BE2C (cell line): Measurements from ENCODE around the gene JPH4.
"Not testable (repeated sequence)": the region's sequence is repeated elsewhere in the genome, so short reads cannot be mapped to it uniquely, and the experiment has no call there.

Experiments
- DNase-seq: peaks from one replicate; pipeline ENCODE4 v3.0.0-alpha.2; 2020
- H3K27me3 ChIP-seq: fragments of 250-450 bp; sonication (Bioruptor Pico); 2 replicates; pipeline ENCODE4 v1.5.1; 2020; ENCODE audit warnings: mild to moderate bottlenecking
- H3K36me3 ChIP-seq: fragments of 250-450 bp; sonication (Bioruptor Pico); 2 replicates; pipeline ENCODE4 v1.5.1; 2020; ENCODE audit warnings: mild to moderate bottlenecking
- H3K4me1 ChIP-seq: fragments of 250-450 bp; sonication (Bioruptor Pico); 2 replicates; pipeline ENCODE4 v1.5.1; 2020
- H3K4me3 ChIP-seq: 2 replicates; pipeline ENCODE4 v1.5.1; 2011; ENCODE audit warnings: low read depth, low read length
- H3K9me3 ChIP-seq: fragments of 250-450 bp; sonication (Bioruptor Pico); 2 replicates; pipeline ENCODE4 v1.5.1; 2020
- TF ChIP-seq, protein P1 (sequence below): IDR thresholded peaks from 2 replicates; pipeline ENCODE4 v1.5.1; 2012; ENCODE audit warnings: mild to moderate bottlenecking, low read depth, low read length

The JPH4 gene

DNA sequence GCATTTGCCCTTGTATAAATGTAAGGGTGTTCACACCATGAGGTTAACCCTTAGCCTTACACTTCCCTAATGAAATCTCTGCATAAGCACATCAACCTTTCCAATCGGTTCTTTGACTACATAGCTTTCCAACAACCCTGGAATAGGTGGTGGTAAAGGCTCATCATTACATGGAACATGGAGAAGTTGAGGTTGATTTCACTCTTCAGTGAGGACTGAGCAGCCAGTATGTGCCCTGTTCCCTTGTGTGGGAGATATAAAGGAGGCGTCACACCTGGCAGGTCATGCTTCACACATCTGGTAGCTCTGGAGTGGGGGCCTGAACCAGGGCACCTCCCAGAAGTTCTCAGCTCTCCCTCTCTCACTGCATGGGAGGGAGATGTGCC, 21.7 kb upstream of the JPH4 start:
- Histone ChIP-seq H3K4me1 (no peaks in the 10 kb centered on the region), H3K27me3 (no peaks in the 10 kb centered on the region), H3K9me3 (no peaks in the 10 kb centered on the region), H3K36me3 (no peaks in the 10 kb centered on the region), H3K4me3 (no peak overlapping the region)
- TF ChIP-seq, protein P1, sequence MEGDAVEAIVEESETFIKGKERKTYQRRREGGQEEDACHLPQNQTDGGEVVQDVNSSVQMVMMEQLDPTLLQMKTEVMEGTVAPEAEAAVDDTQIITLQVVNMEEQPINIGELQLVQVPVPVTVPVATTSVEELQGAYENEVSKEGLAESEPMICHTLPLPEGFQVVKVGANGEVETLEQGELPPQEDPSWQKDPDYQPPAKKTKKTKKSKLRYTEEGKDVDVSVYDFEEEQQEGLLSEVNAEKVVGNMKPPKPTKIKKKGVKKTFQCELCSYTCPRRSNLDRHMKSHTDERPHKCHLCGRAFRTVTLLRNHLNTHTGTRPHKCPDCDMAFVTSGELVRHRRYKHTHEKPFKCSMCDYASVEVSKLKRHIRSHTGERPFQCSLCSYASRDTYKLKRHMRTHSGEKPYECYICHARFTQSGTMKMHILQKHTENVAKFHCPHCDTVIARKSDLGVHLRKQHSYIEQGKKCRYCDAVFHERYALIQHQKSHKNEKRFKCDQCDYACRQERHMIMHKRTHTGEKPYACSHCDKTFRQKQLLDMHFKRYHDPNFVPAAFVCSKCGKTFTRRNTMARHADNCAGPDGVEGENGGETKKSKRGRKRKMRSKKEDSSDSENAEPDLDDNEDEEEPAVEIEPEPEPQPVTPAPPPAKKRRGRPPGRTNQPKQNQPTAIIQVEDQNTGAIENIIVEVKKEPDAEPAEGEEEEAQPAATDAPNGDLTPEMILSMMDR, result no peak
- DNase-seq, result no peak

DNA sequence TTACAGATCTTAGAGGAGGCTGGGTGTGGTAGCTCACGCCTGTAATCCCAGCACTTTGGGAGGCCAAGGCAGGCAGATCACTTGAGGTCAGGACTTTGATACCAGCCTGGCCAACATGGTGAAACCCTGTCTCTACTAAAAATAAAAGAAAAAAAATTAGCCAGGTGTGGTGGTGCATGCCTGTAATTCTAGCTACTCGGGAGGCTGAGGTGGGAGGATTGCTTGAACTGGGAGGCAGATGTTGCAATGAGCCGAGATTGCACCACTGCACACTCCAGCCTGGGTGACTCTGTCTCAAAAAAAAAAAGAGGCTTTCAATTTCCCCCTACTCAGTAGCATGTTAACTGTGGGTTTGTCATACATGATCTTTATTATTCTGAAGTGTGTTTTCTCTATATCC, 15.6 kb upstream of the JPH4 start:
- H3K36me3 ChIP-seq, H3K4me1 ChIP-seq, H3K9me3 ChIP-seq, H3K4me3 ChIP-seq, DNase-seq, H3K27me3 ChIP-seq: not testable (repeated sequence)

DNA sequence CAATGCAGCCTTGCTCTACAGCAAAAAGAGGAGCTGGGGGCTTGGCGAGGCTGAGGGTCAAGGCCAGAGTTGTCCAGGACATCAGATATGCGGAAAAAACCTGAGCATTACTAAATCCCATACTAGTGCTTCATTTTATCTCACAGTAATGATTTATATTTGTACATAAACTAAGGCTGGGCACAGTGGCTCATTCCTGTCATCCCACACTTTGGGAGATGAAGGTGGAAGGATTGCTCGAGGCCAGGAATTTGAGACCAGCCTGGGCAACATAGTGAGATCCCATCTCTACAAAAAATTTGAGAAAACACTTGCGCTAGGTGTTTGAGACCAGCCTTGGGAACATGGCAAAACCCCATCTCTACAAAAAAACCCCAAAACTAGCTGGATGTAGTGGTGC, 11.6 kb upstream of the JPH4 start:
- TF ChIP-seq, protein P1, result no peak
- no peak overlapping the region for H3K4me3 ChIP-seq
- no peak for DNase-seq
- H3K4me1 ChIP-seq, result peaks cover 5% of the 10 kb centered on the region
- H3K36me3 ChIP-seq, result no peaks in the 10 kb centered on the region
- H3K9me3 ChIP-seq, result no peaks in the 10 kb centered on the region
- no peaks in the 10 kb centered on the region for H3K27me3 ChIP-seq

DNA sequence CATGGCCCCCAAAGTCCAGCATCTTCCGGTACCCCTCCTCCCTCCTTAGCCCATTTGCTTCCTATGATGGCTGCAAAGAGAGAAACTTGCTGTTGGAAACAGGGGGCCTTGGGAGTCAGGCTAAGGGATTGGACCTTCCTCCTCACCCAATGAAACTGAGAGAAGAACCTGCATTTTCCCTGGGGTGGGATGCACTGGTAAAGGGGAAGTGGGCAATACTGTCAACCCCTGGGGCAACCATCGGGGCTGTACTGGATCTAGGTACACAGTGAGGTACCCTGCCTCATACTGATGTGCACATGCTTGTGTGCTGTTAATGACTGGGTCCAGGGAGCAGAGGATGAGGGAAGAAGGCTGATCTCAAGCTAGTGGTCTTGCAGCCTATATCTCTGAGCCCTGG, 11.0 kb upstream of the JPH4 start:
- no peaks in the 10 kb centered on the region for H3K27me3 ChIP-seq
- TF ChIP-seq, protein P1, result no peak
- H3K9me3 ChIP-seq, result no peaks in the 10 kb centered on the region
- peaks cover 5% of the 10 kb centered on the region for H3K4me1 ChIP-seq
- no peaks in the 10 kb centered on the region for H3K36me3 ChIP-seq
- no peak for DNase-seq
- no peak overlapping the region for H3K4me3 ChIP-seq

DNA sequence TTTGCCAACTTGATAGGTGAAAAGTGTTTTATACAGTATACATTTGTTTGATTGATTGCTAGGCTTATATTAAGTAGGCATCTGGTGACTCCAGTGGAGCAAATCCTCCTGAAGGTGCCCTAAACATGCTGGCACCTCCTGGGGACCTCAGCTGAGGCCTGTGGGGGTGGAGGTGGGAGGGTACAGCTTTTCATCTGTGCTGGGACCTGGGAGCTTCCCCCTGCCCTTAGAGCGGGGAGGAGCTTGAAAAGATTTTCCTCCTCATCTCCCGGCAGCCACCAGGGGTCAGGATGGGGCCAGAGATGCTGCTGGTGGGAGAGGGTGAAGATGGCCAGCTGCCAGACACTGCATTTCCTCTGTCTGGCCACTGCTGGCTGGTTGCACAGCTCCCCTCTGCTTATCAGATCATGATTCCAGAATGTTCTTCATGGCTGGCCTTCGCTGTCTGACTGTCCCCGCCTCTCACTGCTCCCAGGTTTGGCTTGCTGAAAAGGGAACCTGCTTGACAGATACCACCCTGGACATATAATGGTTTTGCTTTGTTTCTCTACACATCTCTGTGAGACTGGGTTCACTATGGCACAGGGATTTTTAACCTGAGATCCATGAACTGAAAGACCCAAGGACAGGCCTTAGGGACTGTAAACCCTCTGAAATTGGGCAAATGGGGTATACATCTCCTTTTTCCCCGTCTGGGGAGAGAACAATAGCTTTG, 10.5 kb upstream of the JPH4 start:
- H3K4me1 ChIP-seq, result peaks cover 5% of the 10 kb centered on the region
- H3K9me3 ChIP-seq, result no peaks in the 10 kb centered on the region
- DNase-seq, result peak; percentile 96
- no peaks in the 10 kb centered on the region for H3K36me3 ChIP-seq
- no peaks in the 10 kb centered on the region for H3K27me3 ChIP-seq
- TF ChIP-seq, protein P1, result peak; percentile 96
- H3K4me3 ChIP-seq, result no peak overlapping the region

DNA sequence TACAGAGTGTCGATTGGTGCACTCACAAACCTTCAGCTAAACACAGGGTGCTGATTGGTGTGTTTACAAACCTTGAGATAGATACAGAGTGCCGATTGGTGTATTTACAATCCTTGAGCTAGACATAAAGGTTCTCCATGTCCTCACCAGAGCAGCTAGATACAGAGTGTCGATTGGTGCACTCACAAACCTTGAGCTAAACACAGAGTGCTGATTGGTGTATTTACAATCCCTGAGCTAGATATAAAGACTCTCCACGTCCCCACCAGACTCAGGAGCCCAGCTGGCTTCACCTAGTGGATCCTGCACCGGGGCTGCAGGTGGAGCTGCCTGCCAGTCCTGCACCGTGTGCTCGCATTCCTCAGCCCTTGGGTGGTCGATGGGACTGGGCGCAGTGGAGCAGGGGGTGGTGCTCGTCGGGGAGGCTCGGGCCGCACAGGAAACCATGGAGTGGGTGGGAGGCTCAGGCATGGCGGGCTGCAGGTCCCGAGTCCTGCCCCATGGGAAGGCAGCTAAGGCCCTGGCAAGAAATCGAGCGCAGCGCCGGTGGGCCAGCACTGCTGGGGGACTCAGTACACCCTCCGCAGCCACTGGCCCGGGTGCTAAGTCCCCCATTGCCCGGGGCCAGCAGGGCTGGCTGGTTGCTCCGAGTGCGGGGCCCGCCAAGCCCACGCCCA, 6.1 kb upstream of the JPH4 start:
- not testable (repeated sequence) for H3K9me3 ChIP-seq, H3K36me3 ChIP-seq, H3K4me1 ChIP-seq, H3K27me3 ChIP-seq, DNase-seq, H3K4me3 ChIP-seq

DNA sequence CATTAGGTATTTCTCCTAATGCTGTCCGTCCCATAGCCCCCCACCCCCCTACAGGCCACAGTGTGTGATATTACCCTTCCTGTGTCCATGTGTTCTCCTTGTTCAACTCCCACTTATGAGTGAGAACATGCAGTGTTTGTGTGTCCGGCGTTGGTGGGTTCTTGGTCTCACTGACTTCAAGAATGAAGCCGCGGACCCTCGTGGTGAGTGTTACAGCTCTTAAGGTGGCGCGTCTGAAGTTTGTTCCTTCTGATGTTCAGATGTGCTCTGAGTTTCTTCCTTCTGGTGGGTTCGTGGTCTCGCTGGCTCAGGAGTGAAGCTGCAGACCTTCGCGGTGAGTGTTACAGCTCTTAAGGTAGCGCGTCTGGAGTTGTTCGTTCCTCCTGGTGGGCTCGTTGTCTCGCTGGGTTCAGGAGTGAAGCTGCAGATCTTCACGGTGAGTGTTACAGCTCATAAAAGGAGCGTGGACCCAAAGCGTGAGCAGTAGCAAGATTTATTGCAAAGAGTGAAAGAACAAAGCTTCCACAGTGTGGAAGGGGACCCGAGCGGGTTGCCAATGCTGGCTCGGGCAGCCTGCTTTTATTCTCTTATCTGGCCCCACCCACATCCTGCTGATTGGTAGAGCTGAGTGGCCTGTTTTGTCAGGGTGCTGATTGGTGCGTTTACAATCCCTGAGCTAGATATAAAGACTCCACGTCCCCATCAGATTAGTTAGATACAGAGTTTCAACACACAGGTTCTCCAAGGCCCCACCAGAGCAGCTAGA, 5.4 kb upstream of the JPH4 start:
- H3K36me3 ChIP-seq, H3K4me1 ChIP-seq, H3K4me3 ChIP-seq, DNase-seq, H3K9me3 ChIP-seq, H3K27me3 ChIP-seq: not testable (repeated sequence)
